Caki2 (cell line): ENCODE data around the gene IRF2BP1. TPM values are rescaled to one million over a fixed set of nuclear protein-coding genes. Genes with fewer than 3 reads are reported as not detected.
A peak's percentile ranks its signal among the peaks of the same experiment; 100 is the strongest.
"Not testable (repeated sequence)": the region's sequence is repeated elsewhere in the genome, so short reads cannot be mapped to it uniquely, and the experiment has no call there.

Experiments
- DNase-seq: peaks from one replicate; pipeline ENCODE4 v3.0.0-alpha.2; 2015; ENCODE audit warnings: low read depth
- in situ Hi-C: cut with HindIII; loops from 2 replicates; pipeline ENCODE4 v1.10.0; 2016; ENCODE audit warnings: low sequenced_read_pairs, low pct_unique_long_range_greater_than_20kb, mixed read lengths
- total RNA-seq: library from RNA; depleted of rRNA; stranded (reverse); fragments of >200 nt; shearing (Covaris generic); gene quantifications from 2 replicates; pipeline ENCODE4 v1.2.3, GENCODE V29; 2014; ENCODE audit warnings: low replicate concordance

IRF2BP1 gene
- total RNA-seq, 1 experiment from 2014 or later: 42.5 TPM

DNA sequence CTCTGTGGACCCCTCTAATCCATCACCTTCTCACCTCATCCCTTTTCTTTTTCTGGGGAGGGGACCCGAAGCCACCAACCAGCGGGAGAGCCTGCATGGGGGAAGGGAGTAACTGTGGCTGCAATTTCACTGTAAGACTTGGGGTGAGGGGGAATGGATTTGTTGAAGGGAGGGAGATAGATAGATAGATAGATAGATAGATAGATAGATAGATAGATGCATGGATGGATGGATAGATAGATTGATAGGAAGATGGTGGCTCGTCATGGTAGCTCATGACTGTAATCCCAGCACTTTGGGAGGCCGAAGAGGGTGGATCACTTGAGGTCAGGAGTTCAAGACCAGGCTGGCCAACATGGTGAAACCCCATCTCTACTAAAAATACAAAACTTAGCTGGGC, 18.7 kb downstream of the IRF2BP1 start:
- in situ Hi-C loops, DNase-seq: not testable (repeated sequence)

DNA sequence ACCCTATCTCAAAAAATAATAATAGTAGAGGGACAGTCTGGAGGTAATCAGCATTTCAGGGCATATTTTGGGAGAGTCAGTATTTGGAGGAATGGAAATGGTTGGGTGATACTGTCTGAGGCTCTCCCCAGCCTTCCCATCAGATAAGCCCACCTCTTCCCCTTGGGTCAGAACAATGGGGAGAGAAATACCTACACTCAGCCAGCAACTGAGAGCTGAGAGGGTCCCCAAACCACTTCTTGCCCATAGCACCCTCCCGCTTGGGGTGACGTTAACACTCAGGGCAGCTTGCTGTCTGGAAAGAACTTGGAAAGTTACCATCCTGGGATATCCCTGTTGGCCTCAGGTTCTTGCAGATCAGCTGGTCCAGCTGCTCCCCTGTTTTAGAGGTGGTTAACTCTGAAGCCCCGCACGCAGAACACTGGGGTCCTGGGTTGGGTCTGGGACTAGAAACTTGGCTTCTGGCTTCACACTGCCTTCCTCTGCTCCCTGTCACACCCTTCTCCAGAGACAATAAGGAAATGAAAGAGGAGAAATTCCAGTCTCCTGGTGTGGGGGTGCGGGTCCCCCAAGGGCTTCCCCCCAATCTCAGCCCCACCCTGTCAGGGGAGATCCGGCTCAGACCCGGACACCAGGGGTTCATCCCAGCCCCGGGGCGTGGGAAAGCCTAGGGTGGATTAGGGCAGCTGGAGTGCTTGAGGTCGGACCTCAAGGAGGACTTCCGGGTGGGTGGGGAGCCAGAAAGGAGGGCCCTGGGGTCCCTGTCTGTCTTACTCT, 19.4 kb downstream of the IRF2BP1 start:
- no peak for DNase-seq
- in situ Hi-C loops: no loop called here

- in situ Hi-C loops: no loop called here
- DNase-seq: no peak
Observed at GRCh38 chr19:45865269-45865948, 20.5 kb downstream of the IRF2BP1 start.

DNA sequence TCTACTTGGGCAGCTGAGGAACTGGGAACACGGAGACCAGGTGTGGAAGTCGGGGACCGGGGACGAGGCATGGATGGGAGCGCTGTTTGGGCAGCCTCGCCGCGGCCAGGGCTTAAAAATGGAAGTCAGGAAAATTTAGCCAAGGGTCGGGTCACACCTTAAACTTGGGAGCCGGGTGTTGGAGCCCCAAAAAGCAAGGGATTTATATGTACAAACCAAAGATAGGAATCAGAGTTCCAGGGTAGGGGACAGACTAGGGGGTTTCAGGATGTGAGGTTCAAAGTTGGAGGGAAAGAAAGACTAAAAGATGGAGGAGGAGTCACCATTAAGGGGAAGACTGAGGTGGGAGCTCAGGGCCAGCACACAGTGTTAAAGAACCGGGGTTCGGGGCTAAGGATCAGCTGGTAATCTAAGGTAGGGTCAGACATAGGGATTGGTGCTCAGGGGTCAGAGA, 21.3 kb downstream of the IRF2BP1 start:
- in situ Hi-C loops: no loop called here
- no peak for DNase-seq

- no peak for DNase-seq
- in situ Hi-C loops: no loop called here
Observed at GRCh38 chr19:45863840-45864628, 21.9 kb downstream of the IRF2BP1 start, which contains the start of gene FOXA3. FOXA3 (plus strand) TSS chr19:45864326; CDS start chr19:45864457, 131 bp downstream.

DNA sequence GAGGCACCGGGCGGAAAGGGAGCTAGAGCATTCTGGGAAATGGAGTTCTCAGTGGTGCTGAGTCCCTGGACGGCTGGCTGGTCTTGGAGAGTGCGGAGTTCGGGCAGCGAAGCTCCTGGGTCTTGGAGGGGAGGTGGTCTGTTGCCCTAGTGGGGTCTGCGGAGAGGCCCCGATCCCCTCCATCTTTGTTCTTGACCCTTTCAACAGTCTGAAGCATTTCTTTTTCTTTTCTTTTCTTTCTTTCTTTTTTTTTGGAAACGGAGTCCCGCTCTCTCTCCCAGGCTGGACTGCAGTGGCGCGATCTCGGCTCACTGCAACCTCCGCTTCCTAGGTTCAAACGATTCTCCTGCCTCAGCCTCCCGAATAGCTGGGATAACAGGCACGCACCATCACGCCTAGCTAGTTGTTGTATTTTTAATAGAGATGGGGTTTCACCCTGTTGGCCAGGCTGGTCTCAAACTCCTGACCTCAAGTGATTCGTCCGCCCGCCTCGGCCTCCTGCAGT, 22.6 kb downstream of the IRF2BP1 start:
- in situ Hi-C loops: no loop called here
- DNase-seq: no peak

DNA sequence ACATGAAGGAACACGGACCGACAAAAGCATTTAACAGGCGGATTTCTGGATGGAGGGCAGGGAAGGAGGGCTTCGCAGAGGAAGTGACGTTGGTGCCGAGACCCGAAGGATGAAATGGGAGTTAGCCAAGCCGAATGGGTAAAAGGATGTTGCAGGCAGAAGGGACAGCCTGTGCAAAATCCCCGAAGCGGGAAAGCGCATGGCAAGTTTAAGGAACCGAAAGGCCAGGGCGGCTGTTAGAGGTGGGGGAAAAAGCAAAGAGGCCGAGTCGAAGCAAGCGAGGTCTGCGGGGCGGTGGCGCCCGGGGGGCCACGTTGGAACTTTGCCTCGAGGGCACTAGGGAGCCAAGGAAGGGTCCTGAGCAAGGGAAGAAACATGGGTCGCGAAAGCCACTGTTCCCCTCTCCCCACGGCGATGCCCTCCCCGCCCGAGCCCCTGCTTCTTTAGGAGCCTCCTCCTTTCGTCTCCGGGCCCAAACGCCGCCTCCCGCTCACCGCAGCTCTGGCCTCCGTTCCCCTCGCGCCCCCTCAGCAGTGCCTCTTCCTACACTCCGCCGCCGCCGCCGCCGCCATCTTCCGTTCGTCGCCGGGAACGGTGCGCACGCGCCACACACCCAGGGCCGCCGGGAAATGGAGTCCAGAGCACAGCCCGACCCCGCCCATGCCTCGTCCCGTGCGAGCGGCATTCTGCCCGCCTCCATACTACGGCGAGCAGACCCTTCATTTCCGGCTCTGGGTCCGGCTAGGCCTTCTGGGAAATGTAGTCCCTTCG, 23.2 kb downstream of the IRF2BP1 start, which contains the start of gene SYMPK:
TSS of gene SYMPK (minus strand) at position 584 of the 771 bp plus-strand sequence. CDS start 8,652 bp downstream, outside the sequence.
- in situ Hi-C loops: no loop called here
- DNase-seq: peak; percentile 98

GRCh38 chr19:45862271-45862563, 23.7 kb downstream of the IRF2BP1 start:
- in situ Hi-C loops: no loop called here
- DNase-seq: no peak

- in situ Hi-C loops: no loop called here
- no peak for DNase-seq
Observed at GRCh38 chr19:45860359-45861259, 25.3 kb downstream of the IRF2BP1 start.

DNA sequence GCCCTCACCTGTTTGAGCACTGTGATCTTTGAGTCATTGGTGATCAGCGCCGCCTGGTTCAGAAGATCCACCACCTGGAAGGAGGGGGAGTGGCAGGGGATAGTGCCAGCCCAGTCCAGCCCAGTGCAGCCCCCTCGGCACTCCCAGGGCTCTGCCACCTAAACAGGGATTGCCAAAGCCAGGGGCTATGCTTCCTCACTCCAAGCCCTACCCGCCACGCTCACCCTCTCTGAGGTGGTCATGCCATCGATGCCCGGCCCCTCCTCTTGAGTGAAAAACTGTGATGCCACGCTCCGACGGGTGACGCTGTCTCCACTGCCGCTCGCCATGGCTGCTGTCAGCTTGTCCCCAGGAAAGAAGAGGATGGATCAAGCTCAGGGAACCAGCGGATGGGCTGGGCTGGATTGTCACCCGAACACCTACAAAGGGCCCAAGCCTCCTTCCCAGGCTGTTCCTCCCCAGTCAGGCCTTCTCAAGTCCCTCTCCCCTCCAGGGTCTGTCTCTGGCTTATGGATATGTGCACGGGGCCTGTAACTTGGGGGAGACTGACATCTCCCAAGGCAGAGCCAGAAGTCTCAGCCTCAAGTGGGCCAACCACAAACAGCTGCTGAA, 31.7 kb downstream of the IRF2BP1 start:
- no peak for DNase-seq
- in situ Hi-C loops: no loop called here

DNA sequence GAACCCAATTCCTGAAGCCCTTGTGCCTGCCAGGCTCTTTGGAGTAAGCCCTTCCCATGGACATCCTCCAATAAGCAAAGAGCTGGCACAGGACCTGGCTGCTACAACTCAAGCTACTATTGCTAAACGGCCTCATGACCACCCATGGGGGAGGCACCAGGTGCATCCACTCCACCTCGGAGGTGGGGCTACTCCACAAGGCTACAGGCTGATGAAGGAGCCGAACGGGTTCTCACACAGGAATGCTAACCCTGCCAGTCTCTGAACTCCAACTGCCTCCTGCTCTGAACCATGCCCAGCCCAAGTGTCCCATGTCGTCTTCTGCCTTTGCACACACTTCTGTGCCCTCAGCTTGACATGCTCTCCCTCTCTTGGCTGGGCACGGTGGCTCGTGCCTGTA, 33.0 kb downstream of the IRF2BP1 start:
- DNase-seq: no peak
- in situ Hi-C loops: no loop called here

DNA sequence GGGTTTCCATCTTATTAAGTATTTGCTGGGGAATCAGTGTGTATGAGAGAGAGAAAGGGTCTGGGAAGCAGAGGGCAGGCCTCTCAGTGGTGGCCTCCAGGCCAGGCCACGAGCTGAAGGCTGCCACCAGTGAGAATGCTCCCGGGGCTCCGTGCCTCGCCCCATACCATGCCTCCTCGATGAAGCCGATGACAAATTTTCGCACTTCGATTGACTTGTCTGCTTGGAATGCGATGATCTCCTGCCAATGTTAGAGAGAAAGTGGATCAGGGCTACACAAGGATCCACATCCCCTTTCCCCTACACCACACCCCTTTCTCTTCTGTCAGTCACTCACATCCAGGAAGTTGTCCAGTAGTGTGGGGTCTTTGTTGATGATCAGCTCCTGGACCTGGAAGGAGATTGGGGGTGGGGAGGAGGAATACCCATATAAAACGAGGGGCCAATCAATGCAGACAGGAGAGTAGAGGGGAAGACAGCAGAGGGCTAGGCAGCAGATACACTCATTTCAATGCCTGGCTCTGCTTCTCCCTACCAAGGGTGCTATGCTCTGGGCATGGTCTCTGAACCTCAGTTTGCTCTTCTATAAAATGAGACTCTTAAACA, 33.7 kb downstream of the IRF2BP1 start:
- DNase-seq: no peak
- in situ Hi-C loops: no loop called here

DNA sequence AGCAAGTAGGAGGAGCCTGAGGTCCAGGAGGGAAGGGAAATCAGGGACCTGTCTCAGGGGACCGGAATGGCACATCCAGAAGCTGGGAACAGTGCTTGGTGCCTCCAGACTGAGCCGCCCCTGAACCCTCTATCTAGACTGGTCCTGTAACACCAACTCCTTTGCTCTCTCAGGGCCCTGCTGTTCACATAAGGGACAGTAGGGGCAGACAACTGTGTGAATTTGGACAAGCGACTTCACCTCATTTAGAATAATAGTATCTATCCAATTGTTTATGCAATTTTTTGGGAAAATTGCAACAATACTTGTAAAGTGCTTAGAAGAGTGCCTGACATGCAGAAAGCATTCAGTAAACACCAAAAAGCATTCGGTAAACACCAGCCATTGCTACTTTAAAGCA, 37.0 kb downstream of the IRF2BP1 start:
- in situ Hi-C loops: no loop called here
- no peak for DNase-seq

GRCh38 chr19:45847663-45848062, 38.3 kb downstream of the IRF2BP1 start:
- in situ Hi-C loops: no loop called here
- no peak for DNase-seq

DNA sequence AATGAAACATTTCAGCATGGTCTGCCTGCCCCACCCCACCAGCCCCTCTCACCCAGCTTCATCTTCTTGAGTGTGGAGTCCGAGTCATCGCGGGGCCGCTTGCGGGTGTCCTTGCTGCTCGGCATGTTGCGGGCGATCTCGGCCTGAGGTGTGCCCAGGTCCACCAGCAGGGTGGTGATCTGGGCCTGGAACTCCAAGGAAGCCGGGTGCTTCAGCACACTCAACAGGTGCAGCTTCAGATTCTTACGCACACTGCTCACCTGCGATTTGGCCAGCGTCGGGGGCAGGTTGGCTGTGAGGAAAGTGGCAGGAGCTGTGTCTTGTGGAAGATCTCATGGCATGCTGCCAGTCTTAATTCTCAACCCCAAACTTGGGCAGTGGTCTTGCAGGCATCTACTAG, 43.7 kb downstream of the IRF2BP1 start:
- in situ Hi-C loops: no loop called here
- DNase-seq: no peak

- in situ Hi-C loops: no loop called here
- no peak for DNase-seq
Observed at GRCh38 chr19:45834970-45835369, 51.0 kb downstream of the IRF2BP1 start.
